DND-41 (cell line): ENCODE results near the gene DNAH1.

Source experiments
- ATAC-seq: fragments of 200-7000 bp; cut with Tn5 transposase; 3 replicates; pipeline ENCODE4 v1.9.1; 2021; ENCODE audit warnings: low read depth; ENCODE audit not compliant: insufficient read depth
- DNase-seq: peaks from one replicate; pipeline ENCODE4 v3.0.0-alpha.2; 2020
- H2AFZ ChIP-seq: 2 replicates; pipeline ENCODE4 v1.6.0; 2012; ENCODE audit warnings: low read depth, low read length
- H3K27ac ChIP-seq: 2 replicates; pipeline ENCODE4 v1.5.1; 2012; ENCODE audit warnings: low read length, inconsistent platforms
- H3K27me3 ChIP-seq: fragments of 200-600 bp; sonication (generic); 2 replicates; pipeline ENCODE4 v1.6.0; 2012; ENCODE audit warnings: low read length, mild to moderate bottlenecking, inconsistent platforms; ENCODE audit not compliant: insufficient read depth, poor library complexity
- H3K36me3 ChIP-seq: 2 replicates; pipeline ENCODE4 v1.5.1; 2012; ENCODE audit warnings: low read length, inconsistent platforms; ENCODE audit not compliant: insufficient read depth
- H3K4me1 ChIP-seq: 2 replicates; pipeline ENCODE4 v1.5.1; 2012; ENCODE audit warnings: mild to moderate bottlenecking, low read length; ENCODE audit not compliant: insufficient read depth
- H3K4me2 ChIP-seq: 2 replicates; pipeline ENCODE4 v1.6.0; 2012; ENCODE audit warnings: mild to moderate bottlenecking, moderate library complexity, low read length, inconsistent platforms; ENCODE audit not compliant: insufficient read depth
- H3K4me3 ChIP-seq, 2 experiments: fragments of 200-600 bp in 1 of 2; shearing (Covaris generic) in 1 of 2; 2 replicates each; pipeline ENCODE4 v1.5.1; 2012 to 2016; ENCODE audit warnings: inconsistent platforms in 2 of 2, low read length in 2 of 2, mild to moderate bottlenecking in 2 of 2, low read depth in 1 of 2, moderate library complexity in 1 of 2
- H3K79me2 ChIP-seq: 2 replicates; pipeline ENCODE4 v1.6.0; 2012; ENCODE audit warnings: low read length, inconsistent platforms; ENCODE audit not compliant: insufficient read depth
- H3K9ac ChIP-seq: 2 replicates; pipeline ENCODE4 v1.6.0; 2012; ENCODE audit warnings: low read depth, mild to moderate bottlenecking, inconsistent platforms, low read length, moderate library complexity
- H3K9me3 ChIP-seq: 2 replicates; pipeline ENCODE4 v1.5.1; 2012; ENCODE audit warnings: low read length, moderate library complexity, mild to moderate bottlenecking, inconsistent platforms; ENCODE audit not compliant: insufficient read depth, severe bottlenecking
- H4K20me1 ChIP-seq: 2 replicates; pipeline ENCODE4 v1.6.0; 2012; ENCODE audit warnings: low read length; ENCODE audit not compliant: insufficient read depth
- CTCF ChIP-seq: IDR thresholded peaks from 2 replicates; pipeline ENCODE4 v1.5.1; 2012; ENCODE audit warnings: borderline replicate concordance, low read length, moderate library complexity, mild to moderate bottlenecking; ENCODE audit not compliant: poor library complexity, severe bottlenecking; ENCODE audit errors: extremely low read depth
- EZH2 ChIP-seq: IDR thresholded peaks from 3 replicates; pipeline ENCODE4 v1.6.1; 2012; ENCODE audit warnings: borderline replicate concordance, low read depth, mild to moderate bottlenecking, moderate library complexity, low read length, inconsistent platforms; ENCODE audit not compliant: severe bottlenecking

Gene DNAH1

GRCh38 chr3:52292247-52293065 lies 23.7 kb upstream of the DNAH1 start:
- no peaks in the 10 kb centered on the region for H3K27me3 ChIP-seq

GRCh38 chr3:52293491-52294319 lies 22.4 kb upstream of the DNAH1 start:
- Histone ChIP-seq H3K4me2 (no peak overlapping the region), H2AFZ (no peak overlapping the region), H3K79me2 (peaks cover 13% of the 10 kb centered on the region), H3K36me3 (peaks cover 24% of the 10 kb centered on the region), H4K20me1 (no peaks in the 10 kb centered on the region), H3K9ac (no peak overlapping the region), H3K27me3 (no peaks in the 10 kb centered on the region), H3K4me3 (no peak overlapping the region), H3K27ac (no peak overlapping the region), H3K4me1 (peaks cover 8% of the 10 kb centered on the region), H3K9me3 (no peaks in the 10 kb centered on the region)
- no peak for TF ChIP-seq EZH2
- no peak for TF ChIP-seq CTCF
- no peak for DNase-seq
- ATAC-seq = no peak

More at GRCh38 chr3:52292247-52293065, 23.7 kb upstream of the DNAH1 start:
- Histone ChIP-seq H3K9ac (no peak overlapping the region), H3K4me2 (no peak overlapping the region), H2AFZ (no peak overlapping the region), H3K36me3 (peaks cover 24% of the 10 kb centered on the region), H3K9me3 (no peaks in the 10 kb centered on the region), H4K20me1 (no peaks in the 10 kb centered on the region), H3K27ac (no peak overlapping the region), H3K4me3 (no peak overlapping the region), H3K79me2 (peaks cover 20% of the 10 kb centered on the region), H3K4me1 (peaks cover 13% of the 10 kb centered on the region)
- no peak for TF ChIP-seq CTCF
- no peak for TF ChIP-seq EZH2
- no peak for DNase-seq
- no peak for ATAC-seq

GRCh38 chr3:52294320-52295150 lies 21.6 kb upstream of the DNAH1 start:
- no peaks in the 10 kb centered on the region for H3K9me3 ChIP-seq
- H3K4me2 ChIP-seq = no peak overlapping the region
- H3K79me2 ChIP-seq = peaks cover 5% of the 10 kb centered on the region; the same call in 1 of the 2 replicates
- no peak for DNase-seq
- no peaks in the 10 kb centered on the region for H3K27me3 ChIP-seq
- H4K20me1 ChIP-seq = no peaks in the 10 kb centered on the region
- no peak for TF ChIP-seq EZH2
- TF ChIP-seq CTCF = no peak
- no peak overlapping the region for H3K27ac ChIP-seq
- H3K9ac ChIP-seq = no peak overlapping the region
- ATAC-seq = no peak
- no peak overlapping the region for H2AFZ ChIP-seq
- no peak overlapping the region for H3K4me3 ChIP-seq
- no peaks in the 10 kb centered on the region; the same call in 1 of the 2 replicates for H3K4me1 ChIP-seq
- peaks cover 24% of the 10 kb centered on the region for H3K36me3 ChIP-seq
